H1 (cell line): ENCODE results near the gene ACKR2. TPM values are rescaled to one million over a fixed set of nuclear protein-coding genes. Genes with fewer than 3 reads are reported as not detected.

Experiments
- CTCF ChIA-PET: fragments of 300-600 bp; sonication (Branson Sonifier 250); formaldehyde crosslinking; loops from one replicate; lab custom pipeline; 2021; ENCODE audit not compliant: partially characterized antibody; lab: Charles Lee
- POLR2A ChIA-PET: fragments of 300-600 bp; sonication (Branson Sonifier 250); formaldehyde crosslinking; loops from one replicate; lab custom pipeline; 2021; ENCODE audit warnings: inconsistent platforms; ENCODE audit not compliant: partially characterized antibody; lab: Charles Lee
- DNase-seq, 2 experiments: peaks; one replicate each; pipeline versions ENCODE4 v3.0.0 to v3.0.0-alpha.2; 2010 to 2022; ENCODE audit warnings: low spot score in 2 of 2, low read depth in 1 of 2, mixed read lengths in 1 of 2
- FAIRE-seq: peaks from 2 replicates; lab custom pipeline; 2011; peaks lifted over from hg19 to GRCh38; lab: Jason Lieb, UNC
- H2AFZ ChIP-seq: 2 replicates; pipeline ENCODE4 v1.8.1; 2012; ENCODE audit warnings: low read length, inconsistent platforms
- H2AK5ac ChIP-seq: 2 replicates; pipeline ENCODE4 v1.6.1; 2013; ENCODE audit warnings: low read depth, low read length
- H2BK120ac ChIP-seq: replicated peaks from 2 replicates; pipeline ENCODE3; 2013; ENCODE audit warnings: low read depth, low read length, inconsistent platforms
- H2BK12ac ChIP-seq: 2 replicates; pipeline ENCODE4 v1.6.1; 2013; ENCODE audit warnings: low read depth, low read length
- H2BK15ac ChIP-seq: 2 replicates; pipeline ENCODE4 v1.6.1; 2013; ENCODE audit warnings: low read length
- H2BK20ac ChIP-seq: 2 replicates; pipeline ENCODE4 v1.6.1; 2013; ENCODE audit warnings: low read length
- H2BK5ac ChIP-seq: 2 replicates; pipeline ENCODE4 v1.6.1; 2013; ENCODE audit warnings: low read depth, low read length
- H3K14ac ChIP-seq: 2 replicates; pipeline ENCODE4 v1.6.1; 2013; ENCODE audit warnings: inconsistent platforms; ENCODE audit not compliant: insufficient read length
- H3K18ac ChIP-seq: 2 replicates; pipeline ENCODE4 v1.6.1; 2013; ENCODE audit warnings: low read length; ENCODE audit errors: extremely low read depth
- H3K23ac ChIP-seq: 2 replicates; pipeline ENCODE4 v1.6.1; 2013; ENCODE audit warnings: inconsistent platforms; ENCODE audit not compliant: insufficient read length
- H3K23me2 ChIP-seq: 2 replicates; pipeline ENCODE4 v1.6.1; 2013; ENCODE audit warnings: low read depth, low read length
- H3K27ac ChIP-seq: 2 replicates; pipeline ENCODE4 v1.6.1; 2011; ENCODE audit warnings: low read depth, low read length, inconsistent platforms
- H3K27me3 ChIP-seq, 4 experiments: replicated peaks in 1 of 4; 1 replicate in 1 of 4; 2 replicates in 3 of 4; pipeline versions ENCODE4 v1.6.1 to v1.8.1; 2011 to 2013; ENCODE audit warnings: low read length in 3 of 4, mild to moderate bottlenecking in 3 of 4, inconsistent platforms in 2 of 4, mixed read lengths in 2 of 4, moderate library complexity in 1 of 4; ENCODE audit not compliant: control insufficient read depth in 3 of 4, insufficient read depth in 3 of 4; ENCODE audit errors: extremely low read depth in 1 of 4
- H3K36me3 ChIP-seq, 4 experiments: 2 replicates each; pipeline versions ENCODE4 v1.6.1 to v1.8.1; 2011 to 2013; ENCODE audit warnings: mild to moderate bottlenecking in 4 of 4, low read length in 3 of 4, moderate library complexity in 2 of 4, control low read depth in 1 of 4, inconsistent platforms in 1 of 4; ENCODE audit not compliant: insufficient read depth in 4 of 4, control insufficient read depth in 2 of 4
- H3K4ac ChIP-seq: replicated peaks from 2 replicates; pipeline ENCODE3; 2013; ENCODE audit warnings: low read length, low read depth, mixed read lengths, inconsistent platforms; ENCODE audit not compliant: insufficient read length
- H3K4me1 ChIP-seq, 4 experiments: replicated peaks in 1 of 4; 1 replicate in 1 of 4; 2 replicates in 3 of 4; pipeline versions ENCODE4 v1.6.1 to v1.8.1; 2011 to 2013; ENCODE audit warnings: low read length in 3 of 4, inconsistent platforms in 2 of 4, mixed read lengths in 1 of 4; ENCODE audit not compliant: insufficient read depth in 4 of 4, control insufficient read depth in 3 of 4
- H3K4me2 ChIP-seq, 2 experiments: 2 replicates each; pipeline versions ENCODE4 v1.6.1 to v1.8.1; 2011 to 2013; ENCODE audit warnings: low read depth in 2 of 2, low read length in 2 of 2, control low read depth in 1 of 2, inconsistent platforms in 1 of 2, mild to moderate bottlenecking in 1 of 2; ENCODE audit not compliant: insufficient read depth in 1 of 2
- H3K4me3 ChIP-seq, 4 experiments: fragments of 200-600, 300-600 bp in 1 of 4; sonication (generic), shearing (Covaris generic), sonication (Bioruptor Twin) in 1 of 4; 2 replicates each; pipeline versions ENCODE4 v1.5.1 to v1.8.1; 2011 to 2016; ENCODE audit warnings: low read length in 4 of 4, low read depth in 3 of 4, control low read depth in 2 of 4, inconsistent platforms in 2 of 4, mild to moderate bottlenecking in 2 of 4, mixed read lengths in 1 of 4, moderate library complexity in 1 of 4; ENCODE audit not compliant: insufficient read depth in 2 of 4; ENCODE audit errors: extremely low read depth in 1 of 4
- H3K56ac ChIP-seq: replicated peaks from 2 replicates; pipeline ENCODE3; 2013; ENCODE audit warnings: low read depth, mild to moderate bottlenecking, mixed read lengths, low read length, inconsistent platforms; ENCODE audit not compliant: insufficient read length
- H3K79me1 ChIP-seq: 2 replicates; pipeline ENCODE4 v1.6.1; 2013; ENCODE audit warnings: low read depth, low read length, control low read depth
- H3K79me2 ChIP-seq, 2 experiments: 2 replicates each; pipeline versions ENCODE4 v1.6.1 to v1.8.1; 2012 to 2013; ENCODE audit warnings: low read length in 2 of 2, mild to moderate bottlenecking in 2 of 2, inconsistent platforms in 1 of 2; ENCODE audit not compliant: insufficient read depth in 2 of 2, control insufficient read depth in 1 of 2
- H3K9ac ChIP-seq, 4 experiments: replicated peaks in 1 of 4; 1 replicate in 1 of 4; 2 replicates in 3 of 4; pipeline versions ENCODE4 v1.6.1 to v1.8.1; 2011 to 2013; ENCODE audit warnings: low read depth in 3 of 4, low read length in 3 of 4, control low read depth in 2 of 4, mild to moderate bottlenecking in 2 of 4, moderate library complexity in 2 of 4, inconsistent platforms in 1 of 4; ENCODE audit errors: extremely low read depth in 1 of 4
- H3K9me3 ChIP-seq, 2 experiments: 2 replicates each; pipeline versions ENCODE4 v1.6.1 to v1.8.1; 2012 to 2013; ENCODE audit warnings: mild to moderate bottlenecking in 2 of 2, moderate library complexity in 2 of 2, control low read depth in 1 of 2, inconsistent platforms in 1 of 2, low read depth in 1 of 2, low read length in 1 of 2, mixed read lengths in 1 of 2; ENCODE audit not compliant: insufficient read depth in 2 of 2
- H4K20me1 ChIP-seq, 2 experiments: replicated peaks in 1 of 2; 2 replicates each; pipeline versions ENCODE3 to v1.8.1; 2011 to 2013; ENCODE audit warnings: inconsistent platforms in 2 of 2, low read length in 2 of 2, mild to moderate bottlenecking in 1 of 2; ENCODE audit not compliant: insufficient read depth in 2 of 2, control insufficient read depth in 1 of 2
- H4K5ac ChIP-seq: 2 replicates; pipeline ENCODE4 v1.6.1; 2013; ENCODE audit warnings: low read length, low read depth, mixed read lengths, inconsistent platforms; ENCODE audit not compliant: insufficient read length
- H4K8ac ChIP-seq: 2 replicates; pipeline ENCODE4 v1.8.0; 2013; ENCODE audit warnings: mild to moderate bottlenecking, moderate library complexity, low read length, inconsistent platforms; ENCODE audit not compliant: insufficient read depth; ENCODE audit errors: extremely low read depth
- H4K91ac ChIP-seq: replicated peaks from 2 replicates; pipeline ENCODE3; 2013; ENCODE audit warnings: low read length, mixed read lengths, inconsistent platforms; ENCODE audit not compliant: insufficient read length
- ATF2 ChIP-seq: IDR thresholded peaks from 2 replicates; pipeline ENCODE4 v1.6.1; 2012; ENCODE audit warnings: low read length, inconsistent platforms
- CHD1 ChIP-seq: IDR thresholded peaks from 2 replicates; pipeline ENCODE4 v1.6.1; 2012; ENCODE audit warnings: low read depth, low read length, improper control_type of control experiment
- CTBP2 ChIP-seq: IDR thresholded peaks from 2 replicates; pipeline ENCODE4 v1.7.0; 2011; ENCODE audit warnings: borderline replicate concordance, mild to moderate bottlenecking, moderate library complexity, mixed read lengths, low read length; ENCODE audit not compliant: insufficient read depth, insufficient read length
- NRF1 ChIP-seq: IDR thresholded peaks from 2 replicates; pipeline ENCODE4 v1.6.1; 2011; ENCODE audit warnings: mild to moderate bottlenecking, low read depth, low read length, improper control_type of control experiment
- RAD21 ChIP-seq, 2 experiments: IDR thresholded peaks in 1 of 2; conservative IDR thresholded peaks in 1 of 2; 2 replicates each; pipeline ENCODE4 v1.6.1; 2011; ENCODE audit warnings: low read depth in 2 of 2, low read length in 2 of 2, improper control_type of control experiment in 1 of 2, inconsistent platforms in 1 of 2, mild to moderate bottlenecking in 1 of 2, moderate library complexity in 1 of 2
- RFX5 ChIP-seq: IDR thresholded peaks from 2 replicates; pipeline ENCODE4 v1.6.1; 2011; ENCODE audit warnings: low read depth, low read length, improper control_type of control experiment, borderline replicate concordance
- SUZ12 ChIP-seq: fragments of 200-600 bp; sonication (generic); IDR thresholded peaks from 2 replicates; pipeline ENCODE4 v1.6.1; 2012; ENCODE audit warnings: mild to moderate bottlenecking, inconsistent platforms, low read length, moderate library complexity, mixed read lengths
- USF2 ChIP-seq: IDR thresholded peaks from 2 replicates; pipeline ENCODE4 v1.6.1; 2011; ENCODE audit warnings: low read length, improper control_type of control experiment
- WGBS, 2 experiments: shearing (Covaris generic) in 1 of 2; methylation state at CpG; one replicate each; pipeline versions ENCODE4 v1.1.6 to v1.1.7; 2013 to 2015; ENCODE audit warnings: low lambda C conversion rate in 2 of 2, mixed read lengths in 2 of 2, inconsistent platforms in 1 of 2, low coverage in 1 of 2, missing lambda C conversion rate in 1 of 2; ENCODE audit not compliant: insufficient replicate concordance in 2 of 2, insufficient coverage in 1 of 2, insufficient read length in 1 of 2; ENCODE audit errors: extremely low coverage in 1 of 2, missing lambda C conversion rate in 1 of 2; 5-methylcytosine and 5-hydroxymethylcytosine counted together
- polyA plus RNA-seq, 7 experiments: library from polyadenylated mRNA; depleted of rRNA in 3 of 7; stranded (reverse) in 5 of 7; unstranded in 2 of 7; fragments of >200 nt in 5 of 7; fragments of 200-250 nt in 2 of 7; gene quantifications; 1 replicate in 5 of 7; 2 replicates in 1 of 7; 4 replicates in 1 of 7; pipeline versions ENCODE4 v1.2.1 to v1.2.3, GENCODE V29; 2011 to 2013; ENCODE audit warnings: missing spikeins in 2 of 7, mixed read lengths in 2 of 7
- total RNA-seq: library from RNA; stranded (reverse); fragmentation: NEBNext Ultra II Directional; extraction: Animal tissue kit (Norgen Biotek cat#: 25700); gene quantifications from 2 replicates; pipeline ENCODE4 v1.2.1, GENCODE V29; 2021

ACKR2 gene
- total and polyA plus RNA-seq, 2 of the 8 experiments (the other 6 are each of a cell fraction or from before 2014, with no cell fraction given) = 0.09 to 0.12 TPM

- Histone ChIP-seq H2AFZ (peak overlapping the region; percentile 48; the same call in 1 of the 2 replicates), H3K27ac (no peak overlapping the region), H4K8ac (no peak overlapping the region), H3K18ac (no peak overlapping the region), H3K23me2 (no peaks in the 10 kb centered on the region), H3K36me3 (no peaks in the 10 kb centered on the region), H3K4me3 (no peak overlapping the region), H2AK5ac (no peak overlapping the region), H3K9ac (no peak overlapping the region), H3K4ac (no peak overlapping the region), H3K4me1 (peaks cover 0 to 4% (median 2%) of the 10 kb centered on the region in 4 experiments; a peak in 2 of 7 replicates), H3K23ac (no peak overlapping the region), H2BK5ac (peak overlapping the region; percentile 58; the same call in 1 of the 2 replicates), H2BK15ac (no peak overlapping the region), H4K20me1 (no peaks in the 10 kb centered on the region), H2BK20ac (no peak overlapping the region), H3K27me3 (no peaks in the 10 kb centered on the region), H3K79me2 (no peaks in the 10 kb centered on the region), H4K5ac (no peak overlapping the region), H3K14ac (no peak overlapping the region), H4K91ac (no peak overlapping the region), H3K79me1 (no peaks in the 10 kb centered on the region), H3K4me2 (no peak overlapping the region), H3K56ac (no peak overlapping the region), H3K9me3 (no peaks in the 10 kb centered on the region), H2BK120ac (no peak overlapping the region), H2BK12ac (0 out of 2 replicates have a peak overlapping the region, but pooled peaks have one; percentile 84)
- ChIA-PET CTCF (interaction anchor here (5.9 kb wide), 1 partner anchor 43 kb away, joined by 21 read pairs; no protein-coding TSS in a partner anchor), POLR2A (no interaction called here)
- DNase-seq = no peak
- WGBS, 2 experiments = 83% methylated on average over 2 of the region's 2 CpGs; no CpG with 5 or more reads in 1 of the 2 experiments
- no peak for FAIRE-seq
- TF ChIP-seq USF2 = no peak
- TF ChIP-seq RFX5 = no peak
- TF ChIP-seq CHD1 = no peak
- TF ChIP-seq ATF2 = no peak
- no peak for TF ChIP-seq SUZ12
- no peak for TF ChIP-seq NRF1
- no peak for TF ChIP-seq RAD21 (IDR thresholded peaks at IDR 0.05 in 1 of 2, conservative IDR thresholded peaks at IDR 0.05 in 1 of 2; ENCODE audit: low read depth in 2 of 2, low read length in 2 of 2)
- no peak for TF ChIP-seq CTBP2
Observed at GRCh38 chr3:42823351-42823750, 14.1 kb downstream of the ACKR2 start.
